HK-2 (cell line): ENCODE measurements around the gene LSM7.

ENCODE experiments used
- DNase-seq: peaks from one replicate; pipeline ENCODE4 v3.0.0-alpha.2; 2018; ENCODE audit not compliant: unreplicated experiment

LSM7 gene

GRCh38 chr19:2278459-2279158 is 49.8 kb downstream of the LSM7 start:
- no peak for DNase-seq

- DNase-seq = no peak
Measured at GRCh38 chr19:2277138-2277537, 51.2 kb downstream of the LSM7 start.

DNA sequence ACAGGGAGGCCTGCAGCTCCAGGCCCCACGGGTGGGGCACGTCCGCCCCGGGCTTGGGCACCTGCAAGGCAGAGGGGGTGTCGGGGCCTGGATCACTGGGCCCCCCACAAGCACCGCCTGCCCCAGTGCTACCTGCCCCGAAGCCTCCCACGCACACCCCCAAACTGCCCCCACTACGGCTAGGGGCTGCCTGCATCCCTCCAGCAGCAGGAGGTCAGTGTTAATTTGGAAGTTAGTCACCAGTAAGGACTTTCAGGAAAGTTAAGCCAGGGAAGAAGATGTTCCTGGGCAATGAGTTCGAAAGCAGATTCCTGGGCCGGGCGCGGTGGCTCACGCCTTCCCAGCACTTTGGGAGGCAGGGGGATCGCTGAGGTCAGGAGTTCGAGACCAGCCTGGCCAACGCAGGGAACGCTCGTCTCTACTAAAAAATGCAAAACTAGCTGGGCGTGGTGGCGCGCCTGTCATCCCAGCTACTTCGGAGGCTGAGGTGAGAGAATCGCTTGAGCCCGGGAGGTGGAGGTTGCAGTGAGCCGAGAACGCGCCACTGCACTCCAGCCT is 51.9 kb downstream of the LSM7 start:
- DNase-seq = no peak

GRCh38 chr19:2275588-2276428 is 52.6 kb downstream of the LSM7 start:
- no peak for DNase-seq

DNA sequence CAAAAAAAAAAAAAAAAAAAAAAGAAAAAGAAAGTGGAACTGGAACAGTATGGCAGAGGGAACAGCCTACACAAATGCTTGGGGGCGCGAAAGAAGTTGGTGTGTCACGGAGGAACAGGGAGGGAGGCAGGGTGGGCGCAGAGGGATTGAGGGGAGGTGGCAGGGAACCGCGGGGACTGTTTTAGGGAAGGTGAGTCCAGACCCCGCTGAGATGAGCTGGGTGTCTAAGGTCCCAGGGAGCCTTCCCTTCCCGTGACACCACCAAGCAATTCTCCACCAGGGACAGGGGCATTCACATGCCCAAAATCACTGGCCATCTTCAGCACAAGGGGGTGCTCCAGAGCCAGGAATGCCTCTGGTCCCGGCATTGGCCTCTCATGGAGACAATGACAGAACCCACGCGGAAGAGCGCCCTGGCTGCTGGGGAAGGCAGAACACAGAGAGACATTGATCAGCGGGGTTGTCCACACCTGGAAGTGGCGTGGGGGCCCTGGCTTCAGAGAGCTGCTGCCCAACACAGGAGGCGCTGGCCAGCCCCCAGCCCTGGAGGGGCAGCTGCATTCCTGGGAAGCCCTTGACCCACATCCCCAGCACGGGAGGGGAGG is 53.4 kb downstream of the LSM7 start:
- peak; percentile 71 for DNase-seq

DNA sequence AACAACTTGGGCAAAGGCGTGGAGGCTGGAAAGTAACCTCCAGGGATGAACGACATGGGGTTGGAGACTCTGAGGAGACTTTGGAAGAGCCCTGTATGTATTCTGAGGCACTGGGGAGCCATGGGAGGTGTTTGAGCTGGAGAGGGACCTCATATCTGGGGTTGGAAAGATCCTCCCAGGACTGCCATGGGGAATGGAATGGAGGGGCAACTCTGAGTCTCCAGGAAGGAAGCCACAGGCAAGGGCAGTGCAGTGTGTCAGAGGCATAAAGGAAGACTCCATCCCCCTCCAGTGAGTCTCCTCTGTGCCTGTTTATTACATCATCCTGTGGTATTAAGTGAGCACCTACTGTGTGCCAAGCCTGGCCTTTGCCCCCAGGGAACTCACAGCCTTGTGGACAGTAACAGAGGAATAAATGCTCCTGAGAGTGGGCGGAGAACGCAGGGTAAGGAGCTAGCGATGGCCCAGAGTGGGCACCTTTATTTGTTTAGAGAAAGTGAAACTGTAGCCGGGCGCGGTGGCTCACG is 54.1 kb downstream of the LSM7 start:
- DNase-seq = no peak

- DNase-seq = no peak
Measured at GRCh38 chr19:2273356-2274184, 54.8 kb downstream of the LSM7 start.
